ENCODE measurements around the gene ZNF362.
A peak's percentile ranks its signal among the peaks of the same experiment; 100 is the strongest.
"Not testable (repeated sequence)": the region's sequence is repeated elsewhere in the genome, so short reads cannot be mapped to it uniquely, and the experiment has no call there.

The ZNF362 gene

DNA sequence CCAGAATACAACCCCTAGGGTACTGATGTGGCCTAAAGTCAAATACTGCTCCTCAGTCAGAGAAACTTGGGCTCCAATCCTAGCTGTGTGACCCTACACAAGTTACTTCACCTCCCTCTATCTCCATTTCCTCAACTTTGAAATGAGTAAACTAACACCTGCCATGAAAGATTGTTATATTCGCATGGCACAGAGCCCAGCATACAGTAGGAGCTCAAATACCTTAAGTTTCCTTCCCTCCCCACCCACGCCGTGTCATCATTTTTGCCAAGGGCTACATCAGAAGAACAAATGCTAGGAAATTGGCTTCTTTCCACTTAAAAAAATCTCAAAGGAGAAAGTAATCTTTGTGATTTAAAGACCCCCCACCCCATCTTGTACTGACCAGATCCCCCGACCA lies 22.2 kb upstream of the ZNF362 start:
- TF ChIP-seq JUND (IDR thresholded peaks at IDR 0.05; ENCODE audit: low read depth) = no peak
- in situ Hi-C loops (cut with HindIII; ENCODE audit: low pct_unique_long_range_greater_than_20kb, low sequenced_read_pairs) = no loop called here
- no peak for DNase-seq (ENCODE audit: low read depth in 1 of 2, low spot score in 1 of 2)

- DNase-seq (ENCODE audit: low read depth in 1 of 2, low spot score in 1 of 2) = no peak
- no peak for TF ChIP-seq JUND (IDR thresholded peaks at IDR 0.05; ENCODE audit: low read depth)
- in situ Hi-C loops (cut with HindIII; ENCODE audit: low pct_unique_long_range_greater_than_20kb, low sequenced_read_pairs) = no loop called here
Observed at GRCh38 chr1:33234588-33234990, 21.7 kb upstream of the ZNF362 start.

DNA sequence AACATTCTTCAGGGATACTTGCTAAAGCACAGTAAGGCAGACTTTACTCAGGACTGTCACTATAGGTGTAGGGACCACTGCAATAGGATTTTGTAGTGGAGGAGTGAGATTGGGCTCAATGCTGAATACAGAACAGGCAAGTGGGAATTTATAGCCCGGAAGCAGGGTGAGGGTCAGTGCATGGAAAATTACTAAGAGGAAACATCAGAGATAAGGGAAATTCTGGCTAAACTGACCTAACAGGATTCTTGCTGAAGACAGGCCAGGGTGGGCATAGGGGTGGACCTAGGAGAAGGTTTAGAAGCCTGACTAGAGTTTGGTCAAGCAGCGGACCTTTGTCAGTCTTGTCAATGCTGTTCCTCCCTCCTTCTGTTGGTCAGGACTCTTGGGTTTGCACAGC lies 20.8 kb upstream of the ZNF362 start:
- in situ Hi-C loops (cut with HindIII; ENCODE audit: low pct_unique_long_range_greater_than_20kb, low sequenced_read_pairs) = no loop called here
- no peak for TF ChIP-seq JUND (IDR thresholded peaks at IDR 0.05; ENCODE audit: low read depth)
- DNase-seq (ENCODE audit: low read depth in 1 of 2, low spot score in 1 of 2) = no peak

DNA sequence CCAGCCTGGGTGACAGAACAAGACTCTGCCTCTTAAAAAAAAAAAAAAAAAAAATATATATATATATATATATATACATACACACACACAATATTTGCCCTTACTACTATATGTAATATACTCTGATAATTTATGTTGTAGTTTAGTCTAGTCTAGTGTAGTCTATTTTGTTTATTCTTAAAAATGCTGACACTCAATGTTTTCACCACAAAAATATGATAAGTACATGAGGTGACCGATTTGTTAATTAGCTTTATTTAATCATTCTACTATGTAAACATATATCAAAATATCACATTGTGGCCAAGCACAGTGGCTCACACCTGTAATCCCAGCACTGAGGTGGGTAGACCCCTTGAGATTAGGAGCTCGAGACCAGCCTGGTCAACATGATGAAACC lies 19.8 kb upstream of the ZNF362 start:
- in situ Hi-C loops (cut with HindIII; ENCODE audit: low pct_unique_long_range_greater_than_20kb, low sequenced_read_pairs) = no loop called here

DNA sequence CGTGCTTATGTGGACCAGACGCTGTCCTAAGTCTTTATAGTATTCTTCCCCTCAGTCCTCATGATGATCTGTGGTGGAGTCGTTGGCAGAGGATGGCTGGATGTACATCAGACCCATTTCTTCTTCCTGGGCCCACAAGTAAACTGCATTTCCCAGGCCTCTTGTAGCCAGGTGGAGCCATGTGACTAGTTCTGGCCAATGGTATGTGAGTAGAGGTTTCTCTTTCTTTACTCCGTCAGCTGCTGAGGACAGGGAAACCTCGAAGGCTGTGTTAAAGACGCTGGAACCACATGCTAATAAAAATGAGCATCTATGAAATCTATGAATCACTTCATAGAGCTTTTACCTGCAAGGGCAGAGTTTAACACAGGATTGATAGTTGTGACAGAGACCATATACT lies 18.7 kb upstream of the ZNF362 start:
- TF ChIP-seq JUND (IDR thresholded peaks at IDR 0.05; ENCODE audit: low read depth) = no peak
- in situ Hi-C loops (cut with HindIII; ENCODE audit: low pct_unique_long_range_greater_than_20kb, low sequenced_read_pairs) = no loop called here
- no peak for DNase-seq (ENCODE audit: low read depth in 1 of 2, low spot score in 1 of 2)

More for the DNA sequence above, 19.8 kb upstream of the ZNF362 start:
- no peak for DNase-seq (ENCODE audit: low read depth in 1 of 2, low spot score in 1 of 2)
- no peak for TF ChIP-seq JUND (IDR thresholded peaks at IDR 0.05; ENCODE audit: low read depth)

GRCh38 chr1:33238194-33238724 lies 18.0 kb upstream of the ZNF362 start:
- in situ Hi-C loops (cut with HindIII; ENCODE audit: low pct_unique_long_range_greater_than_20kb, low sequenced_read_pairs); DNase-seq (ENCODE audit: low read depth in 1 of 2, low spot score in 1 of 2): not testable (repeated sequence)

DNA sequence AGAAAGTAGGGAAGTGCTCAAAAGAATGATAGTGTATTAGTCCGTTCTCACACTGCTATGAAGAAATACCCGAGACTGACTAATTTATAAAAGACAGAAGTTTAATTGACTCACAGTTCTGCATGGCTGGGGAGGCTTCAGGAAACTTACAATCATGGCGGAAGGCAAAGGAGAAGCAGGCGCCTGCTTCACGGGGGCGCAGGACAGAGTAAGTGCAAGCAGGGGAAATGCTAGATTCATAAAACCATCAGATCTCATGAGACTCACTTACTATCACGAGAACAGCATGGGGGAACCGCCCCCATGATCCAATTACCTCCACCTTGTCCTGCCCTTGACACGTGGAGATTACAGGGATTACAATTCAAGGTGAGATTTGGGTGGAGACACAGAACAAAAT lies 16.9 kb upstream of the ZNF362 start:
- in situ Hi-C loops (cut with HindIII; ENCODE audit: low pct_unique_long_range_greater_than_20kb, low sequenced_read_pairs) = not testable (repeated sequence)

GRCh38 chr1:33241866-33242265 lies 14.4 kb upstream of the ZNF362 start:
- no peak for TF ChIP-seq JUND (IDR thresholded peaks at IDR 0.05; ENCODE audit: low read depth)
- DNase-seq (ENCODE audit: low read depth in 1 of 2, low spot score in 1 of 2) = no peak
- in situ Hi-C loops (cut with HindIII; ENCODE audit: low pct_unique_long_range_greater_than_20kb, low sequenced_read_pairs) = no loop called here

More for the DNA sequence above, 16.9 kb upstream of the ZNF362 start:
- not testable (repeated sequence) for DNase-seq (ENCODE audit: low read depth in 1 of 2, low spot score in 1 of 2)

GRCh38 chr1:33242652-33243051 lies 13.6 kb upstream of the ZNF362 start:
- no peak for DNase-seq (ENCODE audit: low read depth in 1 of 2, low spot score in 1 of 2)
- in situ Hi-C loops (cut with HindIII; ENCODE audit: low pct_unique_long_range_greater_than_20kb, low sequenced_read_pairs) = no loop called here
- no peak for TF ChIP-seq JUND (IDR thresholded peaks at IDR 0.05; ENCODE audit: low read depth)

GRCh38 chr1:33244143-33244808 lies 12.0 kb upstream of the ZNF362 start:
- DNase-seq (ENCODE audit: low read depth in 1 of 2, low spot score in 1 of 2) = peak in 1 of 2 experiments; percentile 81
- TF ChIP-seq JUND (IDR thresholded peaks at IDR 0.05; ENCODE audit: low read depth) = no peak
- in situ Hi-C loops (cut with HindIII; ENCODE audit: low pct_unique_long_range_greater_than_20kb, low sequenced_read_pairs) = no loop called here

- in situ Hi-C loops (cut with HindIII; ENCODE audit: low pct_unique_long_range_greater_than_20kb, low sequenced_read_pairs) = no loop called here
- no peak for TF ChIP-seq JUND (IDR thresholded peaks at IDR 0.05; ENCODE audit: low read depth)
- no peak for DNase-seq (ENCODE audit: low read depth in 1 of 2, low spot score in 1 of 2)
Observed at GRCh38 chr1:33244809-33245186, 11.5 kb upstream of the ZNF362 start.

GRCh38 chr1:33246171-33246570 lies 10.1 kb upstream of the ZNF362 start:
- DNase-seq (ENCODE audit: low read depth in 1 of 2, low spot score in 1 of 2) = no peak
- no peak for TF ChIP-seq JUND (IDR thresholded peaks at IDR 0.05; ENCODE audit: low read depth)
- in situ Hi-C loops (cut with HindIII; ENCODE audit: low pct_unique_long_range_greater_than_20kb, low sequenced_read_pairs) = no loop called here

GRCh38 chr1:33247545-33247944 lies 8.7 kb upstream of the ZNF362 start:
- no peak for TF ChIP-seq JUND (IDR thresholded peaks at IDR 0.05; ENCODE audit: low read depth)
- in situ Hi-C loops (cut with HindIII; ENCODE audit: low pct_unique_long_range_greater_than_20kb, low sequenced_read_pairs) = no loop called here
- DNase-seq (ENCODE audit: low read depth in 1 of 2, low spot score in 1 of 2) = no peak

GRCh38 chr1:33248244-33248643 lies 8.0 kb upstream of the ZNF362 start:
- no peak for TF ChIP-seq JUND (IDR thresholded peaks at IDR 0.05; ENCODE audit: low read depth)
- in situ Hi-C loops (cut with HindIII; ENCODE audit: low pct_unique_long_range_greater_than_20kb, low sequenced_read_pairs) = no loop called here
- DNase-seq (ENCODE audit: low read depth in 1 of 2, low spot score in 1 of 2) = no peak

All from T47D (cell line).